ENCODE results near the gene NT5DC3. TPM values are rescaled to one million over a fixed set of nuclear protein-coding genes. Genes with fewer than 3 reads are reported as not detected.

The NT5DC3 gene
- total and polyA plus RNA-seq, 3 donors from 2014 or later = 5.7 to 25.4 (median 16.1) TPM

GRCh38 chr12:103883908-103884307, 42.9 kb upstream of the NT5DC3 start:
- Histone ChIP-seq H3K36me3 (ENCODE audit: low read depth, missing control alignments) (no peaks in the 10 kb centered on the region), H3K4me3 (no peak overlapping the region), H3K4me1 (no peaks in the 10 kb centered on the region), H3K9me3 (no peaks in the 10 kb centered on the region), H3K27me3 (no peaks in the 10 kb centered on the region), H3K27ac (no peak overlapping the region)
- no peak for TF ChIP-seq CTCF (IDR thresholded peaks at IDR 0.05)
- TF ChIP-seq POLR2A (IDR thresholded peaks at IDR 0.05) = no peak
- intact Hi-C loops (cut with DNase I; ENCODE audit: low total_unique reads) = no loop called here
- no peak for DNase-seq
- WGBS, 2 donors = 85 to 89% methylated on average over 2 of the region's 2 CpGs

- no peak overlapping the region for H3K27ac ChIP-seq
- TF ChIP-seq CTCF (IDR thresholded peaks at IDR 0.05) (no peak), POLR2A (IDR thresholded peaks at IDR 0.05) (no peak)
- intact Hi-C loops (cut with DNase I; ENCODE audit: low total_unique reads) = no loop called here
These were observed 42.0 kb upstream of the NT5DC3 start for GRCh38 chr12:103882861-103883596.

GRCh38 chr12:103881261-103881660, 40.2 kb upstream of the NT5DC3 start:
- Histone ChIP-seq H3K36me3 (ENCODE audit: low read depth, missing control alignments) (no peaks in the 10 kb centered on the region), H3K9me3 (no peaks in the 10 kb centered on the region), H3K4me3 (no peak overlapping the region), H3K27me3 (no peaks in the 10 kb centered on the region), H3K4me1 (no peaks in the 10 kb centered on the region), H3K27ac (no peak overlapping the region)
- TF ChIP-seq POLR2A (IDR thresholded peaks at IDR 0.05) = no peak
- no peak for TF ChIP-seq CTCF (IDR thresholded peaks at IDR 0.05)
- DNase-seq = no peak
- whole genome bisulfite sequencing, 2 donors = 80 to 86% methylated on average over 2 of the region's 2 CpGs
- intact Hi-C loops (cut with DNase I; ENCODE audit: low total_unique reads) = no loop called here

More at GRCh38 chr12:103882861-103883596, 42.0 kb upstream of the NT5DC3 start:
- Histone ChIP-seq H3K4me1 (no peaks in the 10 kb centered on the region), H3K36me3 (ENCODE audit: low read depth, missing control alignments) (no peaks in the 10 kb centered on the region), H3K4me3 (no peak overlapping the region), H3K9me3 (no peaks in the 10 kb centered on the region), H3K27me3 (no peaks in the 10 kb centered on the region)
- no peak for DNase-seq
- 50 to 56% methylated on average over 2 of the region's 2 CpGs for WGBS, 2 donors

GRCh38 chr12:103880299-103881142, 39.5 kb upstream of the NT5DC3 start:
- H3K27me3 ChIP-seq = no peaks in the 10 kb centered on the region
- no peak for TF ChIP-seq POLR2A (IDR thresholded peaks at IDR 0.05)
- TF ChIP-seq CTCF (IDR thresholded peaks at IDR 0.05) = no peak
- no peaks in the 10 kb centered on the region for H3K4me1 ChIP-seq
- WGBS, 2 donors = 59 to 65% methylated on average over 8 of the region's 8 CpGs
- H3K9me3 ChIP-seq = no peaks in the 10 kb centered on the region
- H3K36me3 ChIP-seq (ENCODE audit: low read depth, missing control alignments) = no peaks in the 10 kb centered on the region
- no peak overlapping the region for H3K27ac ChIP-seq
- no peak for DNase-seq
- intact Hi-C loops (cut with DNase I; ENCODE audit: low total_unique reads) = no loop called here
- H3K4me3 ChIP-seq = no peak overlapping the region

Data from testis (tissue), 3 donors.